GM13977 (cell line): ENCODE data around the gene PML.

Source experiments
- DNase-seq: peaks from one replicate; pipeline ENCODE4 v3.0.0; 2012; ENCODE audit warnings: low spot score
- CTCF ChIP-seq: IDR thresholded peaks from 2 replicates; pipeline ENCODE4 v1.5.1; 2012; ENCODE audit warnings: mild to moderate bottlenecking, control low read depth; ENCODE audit not compliant: insufficient read depth; ENCODE audit errors: extremely low read depth, missing control alignments
- in situ Hi-C: fragments of 300-500 bp; cut with MboI; formaldehyde crosslinking; loops from one replicate; pipeline ENCODE4 v1.12.0; 2022; ENCODE audit warnings: low sequenced_read_pairs, low pct_unique_long_range_greater_than_20kb, mixed read lengths, inconsistent platforms; ENCODE audit not compliant: unreplicated experiment

The PML gene

GRCh38 chr15:73952913-73953750 is 41.4 kb upstream of the PML start:
- TF ChIP-seq CTCF: no peak
- in situ Hi-C loops: no loop called here
- no peak for DNase-seq

GRCh38 chr15:73954188-73955145 is 40.0 kb upstream of the PML start:
- in situ Hi-C loops: no loop called here
- no peak for TF ChIP-seq CTCF

GRCh38 chr15:73955326-73955725 is 39.2 kb upstream of the PML start:
- DNase-seq: no peak
- in situ Hi-C loops: no loop called here
- no peak for TF ChIP-seq CTCF

More at GRCh38 chr15:73954188-73955145, 40.0 kb upstream of the PML start:
- DNase-seq: no peak

- DNase-seq: no peak
- TF ChIP-seq CTCF: no peak
- in situ Hi-C loops: no loop called here
Observed at GRCh38 chr15:73955861-73956742, 38.4 kb upstream of the PML start.

GRCh38 chr15:73956743-73957135 is 37.8 kb upstream of the PML start:
- no peak for DNase-seq
- in situ Hi-C loops: no loop called here
- TF ChIP-seq CTCF: no peak

GRCh38 chr15:73957276-73957675 is 37.2 kb upstream of the PML start:
- TF ChIP-seq CTCF: no peak
- no peak for DNase-seq
- in situ Hi-C loops: no loop called here
